ENCODE data around the gene ARHGAP9.

The ARHGAP9 gene

GRCh38 chr12:57452937-57453509 lies 26.6 kb downstream of the ARHGAP9 start:
- TF ChIP-seq CTCF (IDR thresholded peaks at IDR 0.05; ENCODE audit: low read depth, low read length): peak; percentile 99
- Histone ChIP-seq H3K4me3 (ENCODE audit: low read depth, low read length) (no peak overlapping the region), H3K9me3 (no peaks in the 10 kb centered on the region), H3K36me3 (no peaks in the 10 kb centered on the region), H3K27me3 (no peaks in the 10 kb centered on the region), H3K4me1 (peaks cover 6% of the 10 kb centered on the region)
- DNase-seq: peak; percentile 90

GRCh38 chr12:57452181-57452936 lies 27.3 kb downstream of the ARHGAP9 start:
- no peak for DNase-seq
- no peak overlapping the region for H3K4me3 ChIP-seq (ENCODE audit: low read depth, low read length)

GRCh38 chr12:57451233-57451778 lies 28.4 kb downstream of the ARHGAP9 start:
- DNase-seq: no peak
- H3K27me3 ChIP-seq: no peaks in the 10 kb centered on the region
- H3K36me3 ChIP-seq: no peaks in the 10 kb centered on the region
- H3K4me1 ChIP-seq: peaks cover 6% of the 10 kb centered on the region
- no peak overlapping the region for H3K4me3 ChIP-seq (ENCODE audit: low read depth, low read length)
- no peaks in the 10 kb centered on the region for H3K9me3 ChIP-seq
- TF ChIP-seq CTCF (IDR thresholded peaks at IDR 0.05; ENCODE audit: low read depth, low read length): no peak

More at GRCh38 chr12:57452181-57452936, 27.3 kb downstream of the ARHGAP9 start:
- H3K4me1 ChIP-seq: peaks cover 6% of the 10 kb centered on the region
- H3K9me3 ChIP-seq: no peaks in the 10 kb centered on the region
- no peaks in the 10 kb centered on the region for H3K36me3 ChIP-seq
- H3K27me3 ChIP-seq: no peaks in the 10 kb centered on the region
- TF ChIP-seq CTCF (IDR thresholded peaks at IDR 0.05; ENCODE audit: low read depth, low read length): no peak

- H3K9me3 ChIP-seq: no peaks in the 10 kb centered on the region
- no peak overlapping the region for H3K4me3 ChIP-seq (ENCODE audit: low read depth, low read length)
- no peaks in the 10 kb centered on the region for H3K36me3 ChIP-seq
- H3K4me1 ChIP-seq: peaks cover 6% of the 10 kb centered on the region
- no peaks in the 10 kb centered on the region for H3K27me3 ChIP-seq
- TF ChIP-seq CTCF (IDR thresholded peaks at IDR 0.05; ENCODE audit: low read depth, low read length): no peak
- no peak for DNase-seq
Measured at GRCh38 chr12:57450057-57450456, 29.6 kb downstream of the ARHGAP9 start.

GRCh38 chr12:57449375-57449774 lies 30.3 kb downstream of the ARHGAP9 start:
- Histone ChIP-seq H3K36me3 (no peaks in the 10 kb centered on the region), H3K4me3 (ENCODE audit: low read depth, low read length) (no peak overlapping the region), H3K27me3 (no peaks in the 10 kb centered on the region), H3K4me1 (0 out of 2 replicates have a peak, but pooled peaks cover 2% of the 10 kb centered on the region), H3K9me3 (no peaks in the 10 kb centered on the region)
- TF ChIP-seq CTCF (IDR thresholded peaks at IDR 0.05; ENCODE audit: low read depth, low read length): no peak
- DNase-seq: no peak

GRCh38 chr12:57448669-57449068 lies 31.0 kb downstream of the ARHGAP9 start:
- H3K27me3 ChIP-seq: no peaks in the 10 kb centered on the region
- no peaks in the 10 kb centered on the region for H3K9me3 ChIP-seq
- no peak for TF ChIP-seq CTCF (IDR thresholded peaks at IDR 0.05; ENCODE audit: low read depth, low read length)
- no peaks in the 10 kb centered on the region for H3K36me3 ChIP-seq
- H3K4me3 ChIP-seq (ENCODE audit: low read depth, low read length): no peak overlapping the region
- DNase-seq: no peak
- H3K4me1 ChIP-seq: 0 out of 2 replicates have a peak, but pooled peaks cover 2% of the 10 kb centered on the region
